ENCODE results near the gene CLCN3.

DNA sequence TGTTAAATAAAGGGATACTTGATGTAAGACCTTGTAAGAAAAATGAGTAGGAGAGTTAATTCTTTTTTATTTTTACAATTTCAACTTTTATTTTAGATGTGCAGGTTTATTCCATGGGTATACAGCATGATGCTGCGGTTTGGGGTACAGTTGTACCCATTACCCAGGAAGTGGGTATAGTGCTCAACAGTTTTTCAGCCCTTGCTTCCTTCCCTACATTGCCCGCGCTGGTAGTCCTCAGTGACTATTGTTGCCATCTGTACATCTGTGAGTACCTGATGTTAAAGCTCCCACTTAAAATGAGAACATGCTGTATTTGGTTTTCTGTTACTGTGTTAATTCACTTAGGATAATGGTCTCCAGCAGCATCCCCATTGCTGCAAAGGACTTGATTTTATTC is 9.7 kb downstream of the CLCN3 start:
- no peak for TF ChIP-seq EP300 (IDR thresholded peaks at IDR 0.05)
- TF ChIP-seq, protein P1, sequence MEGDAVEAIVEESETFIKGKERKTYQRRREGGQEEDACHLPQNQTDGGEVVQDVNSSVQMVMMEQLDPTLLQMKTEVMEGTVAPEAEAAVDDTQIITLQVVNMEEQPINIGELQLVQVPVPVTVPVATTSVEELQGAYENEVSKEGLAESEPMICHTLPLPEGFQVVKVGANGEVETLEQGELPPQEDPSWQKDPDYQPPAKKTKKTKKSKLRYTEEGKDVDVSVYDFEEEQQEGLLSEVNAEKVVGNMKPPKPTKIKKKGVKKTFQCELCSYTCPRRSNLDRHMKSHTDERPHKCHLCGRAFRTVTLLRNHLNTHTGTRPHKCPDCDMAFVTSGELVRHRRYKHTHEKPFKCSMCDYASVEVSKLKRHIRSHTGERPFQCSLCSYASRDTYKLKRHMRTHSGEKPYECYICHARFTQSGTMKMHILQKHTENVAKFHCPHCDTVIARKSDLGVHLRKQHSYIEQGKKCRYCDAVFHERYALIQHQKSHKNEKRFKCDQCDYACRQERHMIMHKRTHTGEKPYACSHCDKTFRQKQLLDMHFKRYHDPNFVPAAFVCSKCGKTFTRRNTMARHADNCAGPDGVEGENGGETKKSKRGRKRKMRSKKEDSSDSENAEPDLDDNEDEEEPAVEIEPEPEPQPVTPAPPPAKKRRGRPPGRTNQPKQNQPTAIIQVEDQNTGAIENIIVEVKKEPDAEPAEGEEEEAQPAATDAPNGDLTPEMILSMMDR (IDR thresholded peaks at IDR 0.05), result no peak
- TF ChIP-seq POLR2AphosphoS5 (IDR thresholded peaks at IDR 0.05), result no peak
